BJ (cell line): ENCODE data around the gene LGALS1. TPM values are rescaled to one million over a fixed set of nuclear protein-coding genes. Genes with fewer than 3 reads are reported as not detected.

Experiments
- CTCF ChIA-PET: fragments of 350-600 bp; formaldehyde crosslinking; extraction: SDS; loops from one replicate; lab custom pipeline; 2021; ENCODE audit warnings: antibody characterized with exemption, inconsistent platforms; lab: Yijun Ruan, JAX
- POLR2A ChIA-PET: fragments of 300-600 bp; sonication (Branson Sonifier 250); formaldehyde crosslinking; extraction: SDS; loops from one replicate; lab custom pipeline; 2021; ENCODE audit warnings: antibody characterized with exemption; lab: Charles Lee
- DNase-seq: peaks from one replicate; pipeline ENCODE4 v3.0.0-alpha.2; 2011; ENCODE audit warnings: low read depth
- H3K27me3 ChIP-seq: 2 replicates; pipeline ENCODE4 v1.6.0; 2011; ENCODE audit warnings: low read length; ENCODE audit not compliant: control insufficient read depth, insufficient read depth
- H3K36me3 ChIP-seq: 2 replicates; pipeline ENCODE4 v1.5.1; 2011; ENCODE audit warnings: low read length; ENCODE audit not compliant: control insufficient read depth, insufficient read depth
- H3K4me3 ChIP-seq: 2 replicates; pipeline ENCODE4 v1.5.1; 2011; ENCODE audit warnings: low read depth, mild to moderate bottlenecking, control low read depth, low read length
- polyA plus RNA-seq: library from polyadenylated mRNA; depleted of rRNA; stranded (reverse); fragments of >200 nt; gene quantifications from 2 replicates; pipeline ENCODE4 v1.2.3, GENCODE V29; 2011
- TF ChIP-seq, protein P1 (sequence below): IDR thresholded peaks from 2 replicates; pipeline ENCODE4 v1.5.1; 2011; ENCODE audit warnings: low read depth, mild to moderate bottlenecking, control low read depth, inconsistent platforms, low read length, moderate library complexity; ENCODE audit not compliant: insufficient read depth

The LGALS1 gene
- polyA plus RNA-seq, 1 experiment, result 9,083 TPM

DNA sequence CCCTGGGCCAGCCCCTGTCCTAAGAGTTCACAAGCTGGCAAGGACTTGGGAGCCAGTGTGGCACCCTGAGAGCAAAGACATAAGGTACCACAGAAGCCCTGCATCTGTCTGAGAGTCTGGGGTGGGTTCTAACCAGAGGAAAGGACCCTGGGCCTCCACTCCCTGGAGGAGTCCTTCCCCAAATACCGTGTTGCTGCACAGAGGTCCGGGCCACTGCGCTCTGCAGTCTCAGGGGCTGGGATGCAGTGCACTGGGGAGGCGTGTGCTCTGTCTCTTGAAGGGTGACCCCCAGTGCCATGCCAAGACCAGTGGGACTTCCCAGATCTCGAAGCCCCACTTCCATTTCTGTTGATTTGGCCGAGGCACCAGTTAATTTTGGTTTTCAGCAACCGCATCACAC, 40.3 kb upstream of the LGALS1 start:
- no peak for DNase-seq
- Histone ChIP-seq H3K27me3 (no peaks in the 10 kb centered on the region), H3K36me3 (peaks cover 2% of the 10 kb centered on the region), H3K4me3 (no peak overlapping the region)
- ChIA-PET CTCF (interaction anchor here (1.0 to 6.5 kb wide), 5 partner anchors 8 to 96 kb away, joined by 3 to 79 read pairs (median 35); partner anchors contain the start of gene GGA1), POLR2A (no interaction called here)
- TF ChIP-seq, protein P1, sequence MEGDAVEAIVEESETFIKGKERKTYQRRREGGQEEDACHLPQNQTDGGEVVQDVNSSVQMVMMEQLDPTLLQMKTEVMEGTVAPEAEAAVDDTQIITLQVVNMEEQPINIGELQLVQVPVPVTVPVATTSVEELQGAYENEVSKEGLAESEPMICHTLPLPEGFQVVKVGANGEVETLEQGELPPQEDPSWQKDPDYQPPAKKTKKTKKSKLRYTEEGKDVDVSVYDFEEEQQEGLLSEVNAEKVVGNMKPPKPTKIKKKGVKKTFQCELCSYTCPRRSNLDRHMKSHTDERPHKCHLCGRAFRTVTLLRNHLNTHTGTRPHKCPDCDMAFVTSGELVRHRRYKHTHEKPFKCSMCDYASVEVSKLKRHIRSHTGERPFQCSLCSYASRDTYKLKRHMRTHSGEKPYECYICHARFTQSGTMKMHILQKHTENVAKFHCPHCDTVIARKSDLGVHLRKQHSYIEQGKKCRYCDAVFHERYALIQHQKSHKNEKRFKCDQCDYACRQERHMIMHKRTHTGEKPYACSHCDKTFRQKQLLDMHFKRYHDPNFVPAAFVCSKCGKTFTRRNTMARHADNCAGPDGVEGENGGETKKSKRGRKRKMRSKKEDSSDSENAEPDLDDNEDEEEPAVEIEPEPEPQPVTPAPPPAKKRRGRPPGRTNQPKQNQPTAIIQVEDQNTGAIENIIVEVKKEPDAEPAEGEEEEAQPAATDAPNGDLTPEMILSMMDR, result no peak

DNA sequence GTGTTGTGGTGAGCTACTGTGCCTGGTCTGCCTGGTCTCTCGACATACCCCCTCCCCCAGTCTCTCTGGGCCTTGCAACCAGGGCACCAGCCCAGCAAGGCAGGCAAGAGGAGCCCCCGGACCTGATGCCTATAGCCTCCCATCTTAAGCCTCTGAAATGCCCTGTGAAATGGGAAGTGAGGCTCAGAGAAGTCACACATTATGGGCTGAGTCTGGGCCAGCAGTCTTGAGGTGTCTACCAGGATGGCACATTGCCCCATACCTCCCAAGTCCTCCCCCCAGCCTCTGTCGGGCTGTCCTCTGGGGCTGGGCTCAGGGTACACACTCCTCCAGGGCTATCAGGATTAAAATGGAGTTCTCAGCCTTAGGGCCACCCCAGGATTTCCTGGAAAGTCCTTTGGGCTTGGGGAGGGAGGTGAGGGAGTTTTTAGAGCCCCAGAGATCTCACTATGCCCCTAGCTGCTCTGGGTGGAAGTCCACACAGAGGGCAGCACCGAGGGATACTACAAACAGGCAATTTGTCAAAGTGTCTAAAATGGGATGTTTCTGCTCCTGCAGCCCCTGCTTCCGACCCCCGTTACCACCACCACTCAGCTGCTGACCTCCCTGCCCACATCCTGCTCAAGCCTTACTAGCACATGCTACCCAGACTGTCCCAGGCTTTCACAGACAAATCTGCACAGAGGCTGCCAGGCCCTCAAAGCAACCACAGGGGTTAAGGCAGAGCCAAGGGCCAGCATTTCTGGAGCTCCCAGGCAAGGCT, 39.1 kb upstream of the LGALS1 start:
- no peak overlapping the region for H3K4me3 ChIP-seq
- ChIA-PET CTCF (interaction anchor here (0.6 to 6.5 kb wide), 12 partner anchors 7 to 100 kb away, joined by 3 to 79 read pairs (median 4); partner anchors contain the start of genes NOL12 and PDXP), POLR2A (no interaction called here)
- peaks cover 2% of the 10 kb centered on the region; the same call in 1 of the 2 replicates for H3K36me3 ChIP-seq
- TF ChIP-seq, protein P1, result peak; percentile 55
- no peak for DNase-seq
- H3K27me3 ChIP-seq, result no peaks in the 10 kb centered on the region

GRCh38 chr22:37636949-37637273, 38.5 kb upstream of the LGALS1 start:
- CTCF ChIA-PET, result interaction anchor here (0.6 to 1.9 kb wide), 12 partner anchors 9 to 354 kb away, joined by 3 to 11 read pairs (median 4); partner anchors contain the start of genes NOL12 and PDXP
- no peak for DNase-seq
- POLR2A ChIA-PET, result no interaction called here

GRCh38 chr22:37638391-37639069, 36.9 kb upstream of the LGALS1 start:
- Histone ChIP-seq H3K36me3 (0 out of 2 replicates have a peak, but pooled peaks cover 1% of the 10 kb centered on the region), H3K27me3 (no peaks in the 10 kb centered on the region), H3K4me3 (no peak overlapping the region)
- CTCF ChIA-PET, result interaction anchor here (12.3 kb wide), 1 partner anchor 42 kb away, joined by 265 read pairs; the partner anchor contains the start of genes LGALS1 and NOL12
- POLR2A ChIA-PET, result no interaction called here
- no peak for DNase-seq
- TF ChIP-seq, protein P1, result no peak

More at GRCh38 chr22:37636949-37637273, 38.5 kb upstream of the LGALS1 start:
- Histone ChIP-seq H3K36me3 (no peaks in the 10 kb centered on the region), H3K27me3 (no peaks in the 10 kb centered on the region), H3K4me3 (no peak overlapping the region)
- TF ChIP-seq, protein P1, result no peak
